ENCODE results near the gene NSF. TPM values are rescaled to one million over a fixed set of nuclear protein-coding genes. Genes with fewer than 3 reads are reported as not detected.

NSF gene
- total RNA-seq, 4 donors from 2014 or later = 20.9 to 30.8 (median 24.5) TPM

GRCh38 chr17:46770439-46770817 is 180.0 kb downstream of the NSF start:
- Histone ChIP-seq H3K27ac (no peak overlapping the region), H3K9me3 (no peaks in the 10 kb centered on the region), H3K4me3 (peak overlapping the region in 2 of 4 donors; percentile 64 to 83), H3K36me3 (no peaks in the 10 kb centered on the region), H3K4me1 (peaks cover 3 to 35% (median 10%) of the 10 kb centered on the region in 3 donors), H3K27me3 (peaks cover 0 to 51% (median 0%) of the 10 kb centered on the region in 4 donors)
- intact Hi-C loops (cut with DNase I) = no loop called here
- TF ChIP-seq POLR2A (IDR thresholded peaks at IDR 0.05) (no peak), CTCF (IDR thresholded peaks at IDR 0.05) (no peak)
- 62 to 70% methylated on average over 2 to 8 of the region's 14 CpGs for WGBS, 2 donors
- no peak for DNase-seq

GRCh38 chr17:46770818-46771560 is 180.5 kb downstream of the NSF start:
- peaks cover 0 to 53% (median 0%) of the 10 kb centered on the region in 4 donors for H3K27me3 ChIP-seq
- no peaks in the 10 kb centered on the region for H3K9me3 ChIP-seq
- TF ChIP-seq POLR2A (IDR thresholded peaks at IDR 0.05) (no peak), CTCF (IDR thresholded peaks at IDR 0.05) (peak in 1 of 6 experiments; percentile 16)
- DNase-seq = no peak
- WGBS, 2 donors = 17% methylated on average over 9 of the region's 73 CpGs; no CpG with 5 or more reads in 1 of the 2 donors
- intact Hi-C loops (cut with DNase I) = no loop called here
- peak overlapping the region; percentile 38 to 83 (median 60) for H3K4me3 ChIP-seq
- H3K27ac ChIP-seq = peak overlapping the region; percentile 54 to 81 (median 70)
- peaks cover 3 to 31% (median 10%) of the 10 kb centered on the region in 3 donors for H3K4me1 ChIP-seq
- H3K36me3 ChIP-seq = no peaks in the 10 kb centered on the region

- TF ChIP-seq POLR2A (IDR thresholded peaks at IDR 0.05) (no peak), CTCF (IDR thresholded peaks at IDR 0.05) (no peak)
- 0 to 2% methylated on average over 1 to 6 of the region's 135 CpGs for WGBS, 2 donors
- H3K27me3 ChIP-seq = peaks cover 0 to 60% (median 0%) of the 10 kb centered on the region in 4 donors
Measured at GRCh38 chr17:46771561-46772474, 181.3 kb downstream of the NSF start.

GRCh38 chr17:46772475-46773220 is 182.2 kb downstream of the NSF start:
- H3K27me3 ChIP-seq = peaks cover 0 to 65% (median 0%) of the 10 kb centered on the region in 4 donors
- H3K4me3 ChIP-seq = peak overlapping the region; percentile 45 to 83 (median 60)
- H3K27ac ChIP-seq = peak overlapping the region; percentile 57 to 77 (median 67)
- WGBS, 2 donors = 6 to 18% methylated on average over 9 to 14 of the region's 16 CpGs
- peaks cover 3 to 31% (median 10%) of the 10 kb centered on the region in 3 donors for H3K4me1 ChIP-seq
- no peaks in the 10 kb centered on the region for H3K9me3 ChIP-seq
- intact Hi-C loops (cut with DNase I) = no loop called here
- DNase-seq = no peak
- no peak for TF ChIP-seq POLR2A (IDR thresholded peaks at IDR 0.05)
- TF ChIP-seq CTCF (IDR thresholded peaks at IDR 0.05) = no peak
- H3K36me3 ChIP-seq = no peaks in the 10 kb centered on the region

More at GRCh38 chr17:46771561-46772474, 181.3 kb downstream of the NSF start:
- Histone ChIP-seq H3K36me3 (no peaks in the 10 kb centered on the region), H3K4me3 (peak overlapping the region; percentile 45 to 83 (median 60)), H3K9me3 (no peaks in the 10 kb centered on the region), H3K27ac (peak overlapping the region; percentile 57 to 81 (median 70)), H3K4me1 (peaks cover 3 to 31% (median 10%) of the 10 kb centered on the region in 3 donors)
- intact Hi-C loops (cut with DNase I) = no loop called here
- no peak for DNase-seq
